ENCODE results near the gene ZIK1. TPM values are rescaled to one million over a fixed set of nuclear protein-coding genes. Genes with fewer than 3 reads are reported as not detected.

Gene ZIK1
- total and polyA plus RNA-seq, 9 of the 15 experiments (the other 6 are each of a cell fraction or from before 2014, with no cell fraction given) = 0.03 to 0.42 (median 0.15) TPM; not detected in 1

DNA sequence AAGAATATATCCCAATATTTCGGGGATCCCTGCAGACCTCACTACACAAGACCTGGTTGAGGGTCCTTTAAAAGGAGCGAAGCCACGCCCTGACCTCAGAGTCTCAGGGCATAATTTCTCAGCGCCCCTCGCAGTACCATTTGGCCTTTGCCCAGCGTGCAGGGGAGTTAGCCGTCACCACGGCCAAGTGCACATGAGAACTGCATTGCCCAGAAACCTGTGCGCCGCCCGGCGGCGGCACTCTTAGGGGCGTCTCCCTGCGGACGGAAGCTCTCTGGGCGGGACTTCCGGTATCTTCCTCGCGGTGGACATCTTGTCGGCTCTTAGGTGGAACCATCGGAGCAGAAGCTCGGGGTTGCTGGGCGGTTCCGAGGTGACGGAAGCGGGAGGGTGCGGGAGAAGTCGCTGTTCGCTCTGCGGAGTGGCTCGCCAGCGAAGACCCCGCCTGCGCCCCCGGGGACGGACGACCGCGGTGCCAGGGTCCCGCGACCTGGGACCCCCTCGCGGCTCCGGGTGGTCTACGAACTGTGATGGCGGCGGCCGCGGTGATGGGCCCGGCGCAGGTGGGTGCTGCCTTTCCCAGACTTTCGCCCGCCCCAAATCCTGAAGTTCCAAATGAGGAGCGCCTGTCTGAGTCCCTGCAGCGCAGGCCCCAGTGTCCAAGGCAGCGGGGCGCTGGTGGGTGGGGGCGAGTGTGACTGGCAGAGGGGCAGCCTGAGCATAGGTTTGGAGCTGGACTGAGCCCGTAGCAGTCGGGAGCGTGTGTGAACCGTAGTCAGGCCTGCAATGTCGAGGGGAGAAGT is 30.2 kb downstream of the ZIK1 start, which contains the start of gene ZNF134 (continued):
- TF ChIP-seq BHLHE40 (IDR thresholded peaks at IDR 0.05; ENCODE audit: low read length) (peak; percentile 14; the same call in 1 of the 2 replicates), ZNF766 (CRISPR knock-in tag; conservative IDR thresholded peaks at IDR 0.05) (0 out of 2 replicates have a peak, but pooled peaks have one; percentile 18)
- TF ChIP-seq, protein P1, sequence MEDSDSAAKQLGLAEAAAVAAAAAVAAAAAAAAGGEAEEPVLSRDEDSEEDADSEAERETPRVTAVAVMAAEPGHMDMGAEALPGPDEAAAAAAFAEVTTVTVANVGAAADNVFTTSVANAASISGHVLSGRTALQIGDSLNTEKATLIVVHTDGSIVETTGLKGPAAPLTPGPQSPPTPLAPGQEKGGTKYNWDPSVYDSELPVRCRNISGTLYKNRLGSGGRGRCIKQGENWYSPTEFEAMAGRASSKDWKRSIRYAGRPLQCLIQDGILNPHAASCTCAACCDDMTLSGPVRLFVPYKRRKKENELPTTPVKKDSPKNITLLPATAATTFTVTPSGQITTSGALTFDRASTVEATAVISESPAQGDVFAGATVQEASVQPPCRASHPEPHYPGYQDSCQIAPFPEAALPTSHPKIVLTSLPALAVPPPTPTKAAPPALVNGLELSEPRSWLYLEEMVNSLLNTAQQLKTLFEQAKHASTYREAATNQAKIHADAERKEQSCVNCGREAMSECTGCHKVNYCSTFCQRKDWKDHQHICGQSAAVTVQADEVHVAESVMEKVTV (CRISPR knock-in tag; IDR thresholded peaks at IDR 0.05) = no peak

DNA sequence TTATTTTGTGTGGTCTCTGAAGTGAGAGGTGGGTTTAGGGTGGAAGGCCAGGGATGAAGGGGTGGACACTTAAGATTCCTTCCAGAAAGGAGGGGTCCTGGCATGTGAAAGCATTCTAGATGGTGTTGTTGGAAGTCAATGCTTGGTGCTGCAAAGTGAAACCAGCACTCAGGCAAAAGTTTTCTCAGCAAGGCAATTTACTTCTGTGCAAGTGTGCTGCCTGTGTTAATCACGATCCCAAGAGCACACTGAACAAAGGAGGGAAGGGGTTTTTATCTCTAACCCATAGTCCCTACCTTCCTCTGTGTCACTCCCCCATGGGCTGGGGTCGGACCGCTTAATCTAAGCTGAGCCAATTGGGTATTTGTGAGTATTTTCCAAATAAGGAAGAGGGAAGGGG is 31.4 kb downstream of the ZIK1 start:
- WGBS (ENCODE audit: insufficient coverage, low coverage, missing lambda C conversion rate) = 17% methylated on average over 1 of the region's 3 CpGs
- no peak for ATAC-seq
- TF ChIP-seq ZNF561 (CRISPR knock-in tag; conservative IDR thresholded peaks at IDR 0.05) (0 out of 2 replicates have a peak, but pooled peaks have one; percentile 17), CBX1 (IDR thresholded peaks at IDR 0.05; ENCODE audit: low read depth) (0 out of 2 replicates have a peak, but pooled peaks have one; percentile 67), CBX3 (IDR thresholded peaks at IDR 0.05; ENCODE audit: borderline replicate concordance in 1 of 2, low read length in 2 of 2) (peak in 1 of 2 experiments; percentile 90; a peak in 2 of 3 replicates), CBX5 (IDR thresholded peaks at IDR 0.05; ENCODE audit: borderline replicate concordance, low read depth) (peak; percentile 87; the same call in 1 of the 2 replicates), GATAD2B (IDR thresholded peaks at IDR 0.05; ENCODE audit: borderline replicate concordance) (no peak), ZNF280A (IDR thresholded peaks at IDR 0.05; ENCODE audit: low read depth, partially characterized antibody) (peak; percentile 88)
- TF ChIP-seq, protein P2, sequence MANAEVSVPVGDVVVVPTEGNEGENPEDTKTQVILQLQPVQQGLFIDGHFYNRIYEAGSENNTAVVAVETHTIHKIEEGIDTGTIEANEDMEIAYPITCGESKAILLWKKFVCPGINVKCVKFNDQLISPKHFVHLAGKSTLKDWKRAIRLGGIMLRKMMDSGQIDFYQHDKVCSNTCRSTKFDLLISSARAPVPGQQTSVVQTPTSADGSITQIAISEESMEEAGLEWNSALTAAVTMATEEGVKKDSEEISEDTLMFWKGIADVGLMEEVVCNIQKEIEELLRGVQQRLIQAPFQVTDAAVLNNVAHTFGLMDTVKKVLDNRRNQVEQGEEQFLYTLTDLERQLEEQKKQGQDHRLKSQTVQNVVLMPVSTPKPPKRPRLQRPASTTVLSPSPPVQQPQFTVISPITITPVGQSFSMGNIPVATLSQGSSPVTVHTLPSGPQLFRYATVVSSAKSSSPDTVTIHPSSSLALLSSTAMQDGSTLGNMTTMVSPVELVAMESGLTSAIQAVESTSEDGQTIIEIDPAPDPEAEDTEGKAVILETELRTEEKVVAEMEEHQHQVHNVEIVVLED (CRISPR knock-in tag; IDR thresholded peaks at IDR 0.05) = no peak
- CTCF ChIA-PET (ENCODE audit: low intra/inter-chr PET ratio) = no interaction called here
- no peak overlapping the region for H2AFZ ChIP-seq (ENCODE audit: low read depth, low read length)
- peaks cover 38% of the 10 kb centered on the region for H3K9me3 ChIP-seq (replicated peaks; ENCODE audit: control insufficient read depth, insufficient read depth, low read depth, low read length)
- no peaks in the 10 kb centered on the region for H3K27me3 ChIP-seq (ENCODE audit: control insufficient read depth in 2 of 2, insufficient read depth in 2 of 2, low read length in 2 of 2)
- H3K36me3 ChIP-seq (ENCODE audit: control insufficient read depth, insufficient read depth, low read length) = peaks cover 41% of the 10 kb centered on the region
- intact Hi-C loops (cut with micrococcal nuclease) (no loop called here), in situ Hi-C loops (cut with MboI) (no loop called here)
- no peak overlapping the region for H3K27ac ChIP-seq (ENCODE audit: extremely low read depth, low read depth, low read length)
- H3K4me1 ChIP-seq (replicated peaks in 1 of 2; ENCODE audit: control insufficient read depth in 2 of 2, insufficient read depth in 2 of 2, low read length in 2 of 2) = peaks cover 3 to 8% of the 10 kb centered on the region in 2 experiments; a peak in 2 of 5 replicates
- no peaks in the 10 kb centered on the region for H3K9me1 ChIP-seq (ENCODE audit: control insufficient read depth, insufficient read depth, low read length)
- no peaks in the 10 kb centered on the region for H4K20me1 ChIP-seq (replicated peaks; ENCODE audit: control insufficient read depth, insufficient read depth, low read length)
- peaks cover 24% of the 10 kb centered on the region for H3K79me2 ChIP-seq (ENCODE audit: control insufficient read depth, insufficient read depth, low read length)
- no peak for FAIRE-seq
- H3K9ac ChIP-seq (ENCODE audit: insufficient read depth in 1 of 2, low read depth in 2 of 2, low read length in 2 of 2) = no peak overlapping the region
- DNase-seq (ENCODE audit: extremely low read depth in 1 of 4, low spot score in 3 of 4) = no peak
- H3K4me3 ChIP-seq = peak overlapping the region; percentile 92; the same call in 1 of the 2 replicates
- POLR2A ChIA-PET = no interaction called here
- BruUV-seq (replicated peaks) = no TSS peak
- H3K4me2 ChIP-seq (ENCODE audit: insufficient read depth, low read length) = peak overlapping the region; percentile 97; the same call in 1 of the 2 replicates

Data from K562 (cell line).